DMS153 (cell line): ENCODE measurements around the gene ASAH2.
"Not testable (repeated sequence)": the region's sequence is repeated elsewhere in the genome, so short reads cannot be mapped to it uniquely, and the experiment has no call there.

Experiments
- DNase-seq: peaks from one replicate; lab custom pipeline; 2025; lab: John Stamatoyannopoulos, UW

The ASAH2 gene

GRCh38 chr10:50251394-50251793, at the start of gene ASAH2:
ASAH2 (minus strand) TSS chr10:50251516; CDS start chr10:50248610, 2,906 bp downstream.
- no peak for DNase-seq

DNA sequence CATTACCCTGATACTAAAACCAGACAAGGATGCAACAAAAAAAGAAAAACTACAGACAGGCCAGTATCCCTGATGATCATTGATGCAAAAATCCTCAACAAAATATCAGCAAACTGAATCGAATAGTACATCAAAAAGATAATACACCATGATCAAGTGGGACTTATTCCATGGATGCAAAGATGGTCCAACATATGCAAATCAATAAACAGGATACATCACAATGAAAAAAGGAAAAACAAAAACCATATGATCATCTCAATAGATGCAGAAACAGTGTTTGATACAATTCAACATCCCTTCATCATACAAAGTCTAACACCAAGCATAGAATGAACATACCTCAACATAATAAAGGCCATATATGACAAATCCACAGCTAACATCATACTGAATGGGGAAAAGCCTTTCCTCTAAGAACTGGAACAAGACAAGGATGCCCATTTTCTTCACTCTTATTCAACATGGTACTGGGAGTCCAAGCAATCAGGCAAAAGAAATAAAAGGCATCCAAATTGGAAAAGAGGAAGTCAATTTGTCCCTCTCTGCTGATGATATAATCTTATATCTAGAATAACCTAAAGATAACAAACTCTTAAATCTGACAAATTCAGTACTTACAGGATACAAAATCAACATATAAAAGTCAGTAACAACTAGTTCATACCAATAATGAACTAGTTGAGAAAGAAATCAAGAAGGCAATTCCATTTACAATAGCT, 48.8 kb upstream of the ASAH2 start:
- no peak for DNase-seq

DNA sequence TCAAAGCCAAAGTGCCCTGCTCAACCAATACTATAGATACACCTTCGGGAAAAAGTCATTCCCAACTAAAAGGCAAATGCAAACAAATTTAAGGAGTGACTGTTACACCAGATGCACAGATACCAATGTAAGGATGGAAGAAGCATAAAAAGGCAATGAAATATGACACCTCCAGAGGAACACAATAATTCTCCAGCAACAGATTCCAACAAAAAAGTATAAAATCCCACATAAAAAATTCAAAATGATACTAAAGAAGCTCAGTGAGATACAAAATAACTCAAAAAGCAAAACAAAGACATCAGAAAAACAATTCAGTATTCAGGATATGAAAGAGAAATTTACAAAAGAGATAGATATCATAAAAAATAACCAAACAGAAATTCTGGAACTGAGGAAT, 44.1 kb upstream of the ASAH2 start:
- no peak for DNase-seq

GRCh38 chr10:50294582-50294981, 43.3 kb upstream of the ASAH2 start:
- DNase-seq, result no peak

DNA sequence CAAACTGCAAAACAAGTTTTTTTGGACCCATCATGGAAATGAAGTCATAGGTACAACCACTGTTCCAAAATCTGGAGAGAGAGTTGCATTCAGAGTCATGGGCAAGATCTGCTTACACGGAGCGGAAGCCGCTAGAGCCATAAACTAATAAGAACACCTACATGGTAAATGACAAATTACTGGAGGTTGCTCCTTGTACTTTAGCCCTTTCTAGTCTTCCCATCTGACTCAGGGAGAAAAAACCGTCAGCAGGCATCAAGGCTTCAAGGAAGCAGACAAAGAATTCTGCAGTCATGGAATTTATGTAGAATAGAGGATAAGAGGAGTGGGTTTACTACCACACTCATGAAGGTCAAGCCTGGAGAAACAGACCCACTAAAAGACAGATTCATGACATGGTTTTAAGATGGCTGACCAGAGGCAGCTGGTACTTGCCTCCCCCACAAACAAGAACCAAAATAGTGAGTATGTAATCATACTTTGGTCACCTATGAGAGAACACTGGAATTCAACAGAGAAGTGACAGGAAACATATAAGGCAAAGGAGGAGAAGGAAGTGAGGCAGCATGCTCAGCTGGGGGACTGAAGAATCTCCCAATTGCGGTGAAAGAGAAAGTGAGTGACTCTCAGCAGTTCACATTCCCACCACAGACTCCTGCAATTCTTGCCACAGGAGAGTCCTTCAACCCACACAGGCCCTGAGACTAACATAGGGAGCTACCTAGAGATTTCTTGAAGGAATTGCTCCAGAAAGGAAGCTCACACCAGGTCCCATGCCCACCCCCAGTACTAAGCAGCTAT, 42.4 kb upstream of the ASAH2 start:
- DNase-seq, result no peak

GRCh38 chr10:50291261-50291850, 40.0 kb upstream of the ASAH2 start:
- no peak for DNase-seq

GRCh38 chr10:50289196-50289595, 37.9 kb upstream of the ASAH2 start:
- no peak for DNase-seq

DNA sequence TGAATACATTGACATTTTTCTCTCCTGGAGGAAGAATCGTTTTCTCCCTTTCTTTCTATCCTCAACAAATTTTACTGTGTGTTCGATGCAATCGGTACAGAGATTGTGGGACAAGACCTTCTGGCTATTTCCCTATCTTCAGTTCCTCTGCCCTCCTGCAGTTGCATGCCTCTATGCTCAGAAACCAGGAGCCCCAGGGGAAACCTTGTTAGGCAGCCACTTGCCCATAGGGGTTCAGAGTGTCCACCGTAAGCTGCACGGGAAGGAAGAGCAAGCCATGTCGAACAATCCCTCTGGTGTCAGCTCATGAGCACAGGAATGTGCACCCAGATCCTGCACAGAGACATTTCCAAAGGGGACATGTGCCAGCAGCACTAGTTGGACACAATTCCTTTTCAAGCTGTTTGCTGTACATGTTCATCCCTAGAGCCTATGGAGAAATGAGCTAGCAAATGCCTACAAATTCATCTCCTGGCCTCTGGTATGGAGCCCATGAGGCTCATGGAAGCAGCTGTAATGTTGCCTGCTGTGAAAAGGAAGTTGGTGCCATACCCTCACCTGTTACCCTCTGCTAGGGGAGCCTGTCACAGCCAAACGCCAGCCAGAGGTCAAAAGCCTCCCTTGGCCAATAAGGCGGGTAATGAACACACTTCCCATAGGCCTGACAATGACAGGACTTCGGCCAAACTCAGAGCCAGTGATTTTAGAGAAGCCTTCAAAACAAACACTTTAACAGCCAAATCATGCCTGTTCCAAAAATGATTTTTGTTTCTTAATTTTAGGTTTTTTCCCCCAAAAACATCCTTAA, 35.9 kb upstream of the ASAH2 start:
- no peak for DNase-seq

GRCh38 chr10:50286517-50286916, 35.2 kb upstream of the ASAH2 start:
- no peak for DNase-seq

- no peak for DNase-seq
Observed at GRCh38 chr10:50281967-50282522, 30.7 kb upstream of the ASAH2 start.

- no peak for DNase-seq
Observed at GRCh38 chr10:50281210-50281966, 30.1 kb upstream of the ASAH2 start.

GRCh38 chr10:50280049-50280841, 28.9 kb upstream of the ASAH2 start:
- no peak for DNase-seq

GRCh38 chr10:50279489-50279888, 28.2 kb upstream of the ASAH2 start:
- DNase-seq, result no peak

DNA sequence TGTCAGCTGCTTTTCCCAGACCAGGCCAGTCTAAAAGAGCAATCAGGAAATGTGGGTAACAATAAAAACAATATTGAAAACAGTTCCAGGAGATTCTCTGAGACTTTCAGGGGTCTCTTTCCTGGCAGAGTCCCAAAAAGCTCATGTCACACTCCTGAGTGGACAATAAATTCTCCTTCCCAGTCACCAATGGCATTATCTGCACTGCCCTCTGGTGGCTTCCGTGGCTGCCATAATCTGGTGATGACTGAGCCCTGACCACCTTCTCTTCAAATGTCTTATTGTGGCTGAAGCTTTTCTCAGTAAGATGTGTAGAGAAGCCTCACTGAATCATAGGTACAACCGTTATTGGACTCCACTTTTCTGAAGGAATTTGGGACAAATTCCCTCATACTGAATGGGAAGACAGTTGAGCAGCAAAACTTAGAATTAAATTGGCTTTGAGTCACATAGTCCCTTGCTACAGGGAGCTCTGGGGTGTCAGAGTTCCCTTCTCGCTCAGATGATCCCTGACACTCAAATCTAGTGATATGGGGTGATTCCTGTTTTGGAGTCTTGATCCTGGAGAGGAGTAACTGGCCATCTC, 24.4 kb upstream of the ASAH2 start:
- no peak for DNase-seq

DNA sequence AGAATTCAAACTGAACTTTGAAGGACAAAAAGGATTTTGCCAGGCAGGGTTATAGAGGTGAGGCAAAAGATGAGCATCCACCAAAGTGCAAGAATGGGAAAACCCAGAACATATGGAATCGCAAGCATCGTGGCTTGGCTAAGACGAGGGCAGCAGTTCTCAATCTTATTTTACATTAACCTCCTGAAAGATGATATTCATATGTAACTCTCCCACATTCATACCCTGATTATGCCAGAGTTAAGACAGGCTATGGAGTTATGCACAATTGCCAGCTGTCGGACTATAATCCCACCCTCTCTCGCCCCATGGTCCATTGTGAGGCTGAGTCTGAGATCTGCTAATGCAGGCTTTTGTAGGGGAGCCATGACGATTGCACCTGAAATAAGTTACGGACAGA, 21.2 kb upstream of the ASAH2 start:
- no peak for DNase-seq

DNA sequence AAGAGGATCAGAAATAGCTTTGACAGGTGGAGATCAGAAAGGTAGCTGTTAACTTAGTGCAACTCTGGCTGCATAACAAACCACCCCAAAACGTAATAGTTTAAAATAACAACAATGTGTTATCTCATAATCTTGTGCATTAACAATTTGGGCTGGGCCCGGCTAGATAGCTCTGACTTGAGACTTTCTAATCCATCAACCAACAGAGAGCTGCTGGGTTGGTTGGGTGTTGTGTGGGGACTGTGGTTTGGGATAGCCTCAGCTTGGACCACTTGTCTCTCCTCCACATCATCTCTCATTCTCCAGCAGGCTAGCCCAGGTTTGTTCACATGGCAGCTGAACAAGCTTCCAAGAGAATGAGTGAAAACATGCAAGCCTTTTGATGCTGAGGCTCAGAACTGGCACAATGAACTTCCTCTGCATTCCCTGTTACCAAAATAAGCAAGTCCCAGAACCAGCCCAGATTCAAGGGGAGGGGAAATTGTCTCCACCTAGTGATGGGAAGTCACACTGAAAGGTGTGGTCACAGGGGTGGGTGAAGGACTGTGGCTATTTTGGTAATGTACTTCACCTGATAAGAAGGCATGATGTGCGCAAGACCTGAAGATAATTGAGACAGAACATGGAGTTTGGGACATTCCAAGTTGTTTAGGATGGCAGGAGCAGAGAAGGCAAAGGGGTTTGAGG, 20.4 kb upstream of the ASAH2 start:
- DNase-seq, result no peak

DNA sequence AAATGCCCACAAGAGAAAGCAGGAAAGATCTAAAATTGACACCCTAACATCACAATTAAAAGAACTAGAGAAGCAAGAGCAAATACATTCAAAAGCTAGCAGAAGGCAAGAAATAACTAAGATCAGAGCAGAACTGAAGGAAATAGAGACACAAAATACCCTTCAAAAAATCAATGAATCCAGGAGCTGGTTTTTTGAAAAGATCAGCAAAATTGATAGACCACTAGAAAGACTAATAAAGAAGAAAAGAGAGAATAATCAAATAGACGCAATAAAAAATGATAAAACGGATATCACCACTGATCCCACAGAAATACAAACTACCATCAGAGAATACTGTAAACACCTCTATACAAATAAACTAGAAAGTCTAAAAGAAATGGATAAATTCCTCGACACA, 16.6 kb upstream of the ASAH2 start:
- DNase-seq, result not testable (repeated sequence)

GRCh38 chr10:50262625-50263024, 11.3 kb upstream of the ASAH2 start:
- not testable (repeated sequence) for DNase-seq

- DNase-seq, result no peak
Observed at GRCh38 chr10:50260791-50261281, 9.5 kb upstream of the ASAH2 start.
